A549 treated with Hydrocortisone at 1 μM for 4 hours (cell line): ENCODE data around the gene ARMC9. TPM values are rescaled to one million over a fixed set of nuclear protein-coding genes. Genes with fewer than 3 reads are reported as not detected.

Experiments
- total RNA-seq: library from RNA; stranded (reverse); fragments of 200-300 nt; extraction: Qiagen RNA extraction; gene quantifications from 5 replicates; pipeline ENCODE4 v1.2.3, GENCODE V29; 2022

The ARMC9 gene, protein sequence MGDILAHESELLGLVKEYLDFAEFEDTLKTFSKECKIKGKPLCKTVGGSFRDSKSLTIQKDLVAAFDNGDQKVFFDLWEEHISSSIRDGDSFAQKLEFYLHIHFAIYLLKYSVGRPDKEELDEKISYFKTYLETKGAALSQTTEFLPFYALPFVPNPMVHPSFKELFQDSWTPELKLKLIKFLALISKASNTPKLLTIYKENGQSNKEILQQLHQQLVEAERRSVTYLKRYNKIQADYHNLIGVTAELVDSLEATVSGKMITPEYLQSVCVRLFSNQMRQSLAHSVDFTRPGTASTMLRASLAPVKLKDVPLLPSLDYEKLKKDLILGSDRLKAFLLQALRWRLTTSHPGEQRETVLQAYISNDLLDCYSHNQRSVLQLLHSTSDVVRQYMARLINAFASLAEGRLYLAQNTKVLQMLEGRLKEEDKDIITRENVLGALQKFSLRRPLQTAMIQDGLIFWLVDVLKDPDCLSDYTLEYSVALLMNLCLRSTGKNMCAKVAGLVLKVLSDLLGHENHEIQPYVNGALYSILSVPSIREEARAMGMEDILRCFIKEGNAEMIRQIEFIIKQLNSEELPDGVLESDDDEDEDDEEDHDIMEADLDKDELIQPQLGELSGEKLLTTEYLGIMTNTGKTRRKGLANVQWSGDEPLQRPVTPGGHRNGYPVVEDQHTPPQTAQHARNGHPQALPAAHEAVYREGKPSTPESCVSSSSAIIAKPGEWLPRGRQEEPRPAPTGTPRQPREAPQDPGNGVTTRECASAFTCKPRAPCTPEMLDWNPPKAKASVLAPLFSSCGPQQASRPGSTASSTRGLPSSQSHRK
- 12.9 to 16.8 TPM (median 14.9 TPM) in 5 replicates for total RNA-seq

DNA sequence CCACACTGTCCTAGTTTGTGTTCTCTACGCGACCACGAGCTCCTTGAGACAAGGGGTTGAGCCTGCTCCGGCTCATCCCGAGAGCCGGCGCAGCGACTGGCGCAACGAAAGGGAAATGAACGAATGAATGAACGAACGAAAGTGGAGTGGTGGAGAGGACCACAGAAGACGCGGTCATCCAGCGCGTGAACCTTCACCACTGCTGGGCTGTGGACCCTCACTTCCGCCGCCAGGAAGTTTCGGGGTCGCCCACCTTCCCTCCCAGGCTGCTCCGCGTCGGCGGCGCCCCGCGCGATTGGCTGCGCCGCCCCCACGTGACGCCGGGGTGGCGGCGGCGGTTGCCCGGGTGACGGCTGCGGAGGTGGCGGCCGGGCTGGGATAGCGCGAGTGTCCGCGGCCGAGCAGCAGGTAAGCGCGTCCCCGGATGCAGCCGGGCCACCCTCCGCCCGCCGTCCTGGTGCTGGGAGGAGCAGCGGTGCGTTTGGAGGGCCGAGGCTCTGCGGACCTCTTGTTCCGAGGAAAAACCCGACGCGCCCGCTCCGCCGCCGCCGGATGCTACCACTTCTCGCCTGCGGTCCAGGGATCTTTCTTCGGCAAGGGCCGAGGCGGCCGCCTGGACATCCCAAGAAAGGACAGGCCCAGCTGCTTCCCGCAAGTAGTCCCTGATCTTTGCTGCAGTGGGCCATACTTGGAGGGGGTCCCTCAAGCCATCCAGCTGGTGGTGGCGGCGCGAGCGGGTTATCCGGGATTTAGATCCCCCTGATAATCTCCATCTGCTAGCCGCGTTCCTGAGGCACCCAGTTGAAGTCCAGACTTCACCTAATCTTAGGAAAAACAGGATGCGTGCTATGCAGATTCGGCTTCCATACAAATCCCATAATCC, at the start of gene ARMC9:
TSS of gene ARMC9 (plus strand) at position 341 of the 883 bp plus-strand sequence. CDS start 7,608 bp downstream, outside the sequence.

GRCh38 chr2:231395188-231396057, 197.0 kb downstream of the ARMC9 start, which contains the start of gene B3GNT7:
TSS of gene B3GNT7 (plus strand) at chr2:231395710. CDS start at chr2:231395804, 94 bp downstream.

Other genes starting within 250 kb of the ARMC9 start
- gene SPATA3, start 202.5 kb upstream of the ARMC9 start, total RNA-seq = not detected in 5 replicates
- 6.0 to 8.7 TPM (median 6.9 TPM) in 5 replicates for gene C2orf72, start 161.1 kb upstream of the ARMC9 start, total RNA-seq
- gene PSMD1, start 141.8 kb upstream of the ARMC9 start, total RNA-seq = 109 to 120 TPM (median 117 TPM) in 5 replicates
- 0.06 to 0.07 TPM in 2 of 5 replicates, not detected in the others for gene HTR2B, start 73.6 kb upstream of the ARMC9 start, total RNA-seq
- 2.0 to 3.1 TPM (median 2.3 TPM) in 5 replicates for gene B3GNT7, start 197.1 kb downstream of the ARMC9 start, total RNA-seq